Lung (tissue), 12 donors: ENCODE data around the gene ZFYVE1. TPM values are rescaled to one million over a fixed set of nuclear protein-coding genes. Genes with fewer than 3 reads are reported as not detected.
"Not testable (repeated sequence)": the region's sequence is repeated elsewhere in the genome, so short reads cannot be mapped to it uniquely, and the experiment has no call there.

Experiments used
- ATAC-seq: fragments of 200-7000 bp; cut with Tn5 transposase; one replicate; pipeline ENCODE4 v1.9.1; 2020; ENCODE audit warnings: moderate number of reproducible peaks; ENCODE audit not compliant: insufficient read depth, low FRiP score
- DNase-seq, 3 donors: peaks; one replicate each; pipeline ENCODE4 v3.0.0-alpha.2; 2013 to 2017
- H3K27ac ChIP-seq, 2 donors: one replicate each; pipeline ENCODE4 v1.5.1; 2013; ENCODE audit warnings: mild to moderate bottlenecking in 2 of 2, moderate library complexity in 2 of 2, control low read depth in 1 of 2, inconsistent platforms in 1 of 2, low read depth in 1 of 2, low read length in 1 of 2
- H3K27me3 ChIP-seq, 3 donors: one replicate each; pipeline ENCODE4 v1.5.1; 2013; ENCODE audit warnings: low read length in 2 of 3; ENCODE audit not compliant: control insufficient read depth in 3 of 3, insufficient read depth in 3 of 3
- H3K36me3 ChIP-seq, 4 donors: one replicate each; pipeline ENCODE4 v1.5.1; 2013; ENCODE audit warnings: low read length in 4 of 4, mild to moderate bottlenecking in 1 of 4, moderate library complexity in 1 of 4; ENCODE audit not compliant: control insufficient read depth in 4 of 4, insufficient read depth in 4 of 4
- H3K4me1 ChIP-seq, 5 donors: one replicate each; pipeline ENCODE4 v1.5.1; 2013; ENCODE audit warnings: low read length in 5 of 5, mild to moderate bottlenecking in 2 of 5, moderate library complexity in 1 of 5; ENCODE audit not compliant: control insufficient read depth in 5 of 5, insufficient read depth in 5 of 5
- H3K4me3 ChIP-seq: one replicate; pipeline ENCODE4 v1.5.1; 2013; ENCODE audit warnings: mild to moderate bottlenecking, control low read depth, moderate library complexity
- H3K9ac ChIP-seq, 2 donors: one replicate each; pipeline ENCODE4 v1.5.1; 2013; ENCODE audit warnings: low read length in 2 of 2, control low read depth in 1 of 2; ENCODE audit not compliant: insufficient read depth in 1 of 2
- H3K9me3 ChIP-seq, 4 donors: one replicate each; pipeline ENCODE4 v1.5.1; 2013; ENCODE audit warnings: low read length in 3 of 4, mild to moderate bottlenecking in 1 of 4, moderate library complexity in 1 of 4; ENCODE audit not compliant: control insufficient read depth in 4 of 4, insufficient read depth in 3 of 4
- WGBS, 2 donors: extraction: QIAGEN DNeasy Blood & Tissue Kit; methylation state at CpG; one replicate each; pipeline ENCODE4 v1.1.7; 2013; 5-methylcytosine and 5-hydroxymethylcytosine counted together
- polyA plus RNA-seq, 2 donors: library from polyadenylated mRNA; stranded (reverse); fragments of 200-250 nt; gene quantifications; one replicate each; pipeline ENCODE4 v1.2.1, GENCODE V29; 2013
- total RNA-seq, 2 donors: library from RNA; depleted of rRNA in 1 of 2; stranded (reverse); fragments of >200 nt in 1 of 2; gene quantifications; one replicate each; pipeline ENCODE4 v1.2.1, GENCODE V29; 2014 to 2021
- TF ChIP-seq, protein P1 (sequence below): IDR thresholded peaks from 2 replicates; pipeline ENCODE4 v1.5.1; 2012; ENCODE audit warnings: mild to moderate bottlenecking; ENCODE audit errors: control extremely low read depth, extremely low read depth
- donor health status: control.
- donor health status: control.
- donor health status: Bipolar disorder and iron deficiency.
- donor health status: healthy.
- donor health status: DM: yes; HTN: yes; CAD: no.

ZFYVE1 gene
- total and polyA plus RNA-seq, 4 donors = 4.1 to 17.7 (median 14.2) TPM

DNA sequence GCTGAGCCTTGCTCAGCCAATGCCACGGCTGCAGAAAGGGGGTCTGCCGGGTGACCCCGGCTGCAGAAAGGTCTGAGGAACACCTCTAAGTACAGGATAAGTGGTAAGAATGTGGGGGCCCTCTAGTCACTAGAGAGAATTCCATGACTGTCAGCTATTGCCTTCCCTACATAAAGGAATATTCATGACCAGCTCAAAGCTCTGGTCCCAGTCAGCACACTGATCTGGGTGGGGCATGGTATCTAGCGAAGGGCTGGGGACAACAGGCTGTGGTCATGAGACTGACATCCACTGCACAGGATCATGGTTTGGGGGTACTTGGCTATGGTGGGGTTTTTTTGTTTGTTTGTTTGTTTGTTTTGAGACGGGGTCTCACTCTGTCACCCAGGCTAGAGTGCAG is 58.6 kb downstream of the ZFYVE1 start:
- DNase-seq (no peak), ATAC-seq (no peak)
- Histone ChIP-seq H3K27me3 (no peaks in the 10 kb centered on the region), H3K9me3 (no peaks in the 10 kb centered on the region), H3K27ac (no peak overlapping the region), H3K9ac (no peak overlapping the region), H3K36me3 (peaks cover 6 to 30% (median 13%) of the 10 kb centered on the region in 4 donors), H3K4me3 (no peak overlapping the region), H3K4me1 (peaks cover 0 to 3% (median 0%) of the 10 kb centered on the region in 5 donors)
- WGBS, 2 donors = 91 to 95% methylated on average over 5 of the region's 5 CpGs
- TF ChIP-seq, protein P1, sequence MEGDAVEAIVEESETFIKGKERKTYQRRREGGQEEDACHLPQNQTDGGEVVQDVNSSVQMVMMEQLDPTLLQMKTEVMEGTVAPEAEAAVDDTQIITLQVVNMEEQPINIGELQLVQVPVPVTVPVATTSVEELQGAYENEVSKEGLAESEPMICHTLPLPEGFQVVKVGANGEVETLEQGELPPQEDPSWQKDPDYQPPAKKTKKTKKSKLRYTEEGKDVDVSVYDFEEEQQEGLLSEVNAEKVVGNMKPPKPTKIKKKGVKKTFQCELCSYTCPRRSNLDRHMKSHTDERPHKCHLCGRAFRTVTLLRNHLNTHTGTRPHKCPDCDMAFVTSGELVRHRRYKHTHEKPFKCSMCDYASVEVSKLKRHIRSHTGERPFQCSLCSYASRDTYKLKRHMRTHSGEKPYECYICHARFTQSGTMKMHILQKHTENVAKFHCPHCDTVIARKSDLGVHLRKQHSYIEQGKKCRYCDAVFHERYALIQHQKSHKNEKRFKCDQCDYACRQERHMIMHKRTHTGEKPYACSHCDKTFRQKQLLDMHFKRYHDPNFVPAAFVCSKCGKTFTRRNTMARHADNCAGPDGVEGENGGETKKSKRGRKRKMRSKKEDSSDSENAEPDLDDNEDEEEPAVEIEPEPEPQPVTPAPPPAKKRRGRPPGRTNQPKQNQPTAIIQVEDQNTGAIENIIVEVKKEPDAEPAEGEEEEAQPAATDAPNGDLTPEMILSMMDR = no peak

DNA sequence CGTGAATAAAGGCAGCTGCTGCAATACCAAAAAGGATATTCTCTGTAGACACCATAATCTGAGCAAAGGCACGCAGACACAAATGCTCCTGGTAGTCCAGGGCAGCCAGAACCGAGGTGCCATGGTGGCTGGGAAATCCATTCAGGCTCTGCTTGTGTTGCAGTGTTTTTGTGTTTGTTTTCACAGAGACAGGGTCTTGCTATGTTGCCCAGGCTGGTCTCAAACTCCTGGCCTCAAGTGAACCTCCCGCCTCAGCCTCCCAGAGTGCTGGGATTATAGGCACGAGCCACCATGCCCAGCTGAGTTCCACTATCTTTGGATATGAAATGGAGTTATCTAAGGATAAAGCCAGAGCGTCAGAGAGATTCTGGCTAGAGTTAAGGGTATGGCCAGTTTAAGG is 60.9 kb downstream of the ZFYVE1 start:
- Histone ChIP-seq H3K9ac (no peak overlapping the region), H3K4me3 (no peak overlapping the region), H3K4me1 (peaks cover 0 to 3% (median 0%) of the 10 kb centered on the region in 5 donors), H3K27ac (no peak overlapping the region), H3K27me3 (no peaks in the 10 kb centered on the region), H3K9me3 (no peaks in the 10 kb centered on the region), H3K36me3 (peaks cover 3 to 21% (median 6%) of the 10 kb centered on the region in 4 donors)
- ATAC-seq (no peak), DNase-seq (no peak)
- TF ChIP-seq, protein P1 = no peak
- 95 to 98% methylated on average over 6 of the region's 6 CpGs for WGBS, 2 donors

GRCh38 chr14:72965249-72965648 is 61.7 kb downstream of the ZFYVE1 start:
- H3K27me3 ChIP-seq = no peaks in the 10 kb centered on the region
- H3K4me1 ChIP-seq = peaks cover 0 to 3% (median 0%) of the 10 kb centered on the region in 5 donors
- no peak overlapping the region for H3K9ac ChIP-seq
- WGBS, 2 donors = 78 to 81% methylated on average over 6 of the region's 6 CpGs
- H3K4me3 ChIP-seq = no peak overlapping the region
- TF ChIP-seq, protein P1 = no peak
- no peaks in the 10 kb centered on the region for H3K9me3 ChIP-seq
- H3K27ac ChIP-seq = no peak overlapping the region
- ATAC-seq (no peak), DNase-seq (no peak)
- peaks cover 0 to 16% (median 3%) of the 10 kb centered on the region in 4 donors for H3K36me3 ChIP-seq

GRCh38 chr14:72962829-72963312 is 64.0 kb downstream of the ZFYVE1 start:
- H3K9me3 ChIP-seq = no peaks in the 10 kb centered on the region
- ATAC-seq (no peak), DNase-seq (no peak)
- no peaks in the 10 kb centered on the region for H3K27me3 ChIP-seq
- no peak overlapping the region for H3K27ac ChIP-seq
- H3K36me3 ChIP-seq = peaks cover 4 to 15% (median 9%) of the 10 kb centered on the region in 4 donors
- TF ChIP-seq, protein P1 = no peak
- H3K4me1 ChIP-seq = peaks cover 0 to 3% (median 0%) of the 10 kb centered on the region in 5 donors
- 56 to 83% methylated on average over 6 of the region's 6 CpGs for WGBS, 2 donors
- no peak overlapping the region for H3K9ac ChIP-seq
- H3K4me3 ChIP-seq = no peak overlapping the region

- H3K36me3 ChIP-seq = peaks cover 7 to 14% (median 11%) of the 10 kb centered on the region in 4 donors
- ATAC-seq, H3K9me3 ChIP-seq, H3K27me3 ChIP-seq, H3K27ac ChIP-seq, H3K4me3 ChIP-seq, H3K4me1 ChIP-seq, H3K9ac ChIP-seq: not testable (repeated sequence)
- WGBS, 2 donors = 68 to 79% methylated on average over 10 of the region's 10 CpGs
- DNase-seq = peak; percentile 71 to 84 (median 73)
These were observed 64.6 kb downstream of the ZFYVE1 start for GRCh38 chr14:72962336-72962754.
